NT2/D1 (cell line): ENCODE data around the gene AFG3L2.

Source experiments
- SUZ12 ChIP-seq: IDR thresholded peaks from 2 replicates; pipeline ENCODE4 v1.6.1; 2011; ENCODE audit not compliant: insufficient read length, insufficient read depth; ENCODE audit errors: extremely low read depth
- ZNF274 ChIP-seq: IDR thresholded peaks from 2 replicates; pipeline ENCODE4 v1.6.1; 2011; ENCODE audit warnings: mild to moderate bottlenecking, low read depth, low read length

GRCh38 chr18:12388442-12388841 is 11.4 kb upstream of the AFG3L2 start:
- TF ChIP-seq SUZ12 (no peak), ZNF274 (no peak)
